HG02642 (cell line): ENCODE results near the gene GABRP.
"Not testable (repeated sequence)": the region's sequence is repeated elsewhere in the genome, so short reads cannot be mapped to it uniquely, and the experiment has no call there.

Source experiments
- ATAC-seq: cut with Tn5 transposase; IDR thresholded peaks from one replicate; pipeline ENCODE4 v1.9.1; 2021; ENCODE audit warnings: mild to moderate bottlenecking; ENCODE audit not compliant: unreplicated experiment, poor library complexity

Gene GABRP

GRCh38 chr5:170788626-170789304 is 5.2 kb downstream of the GABRP start:
- ATAC-seq = no peak

- peak; percentile 66 for ATAC-seq
These were observed 7.9 kb downstream of the GABRP start for GRCh38 chr5:170791325-170791954.

- ATAC-seq = no peak
These were observed 9.4 kb downstream of the GABRP start for GRCh38 chr5:170792878-170793277.

- no peak for ATAC-seq
These were observed 11.6 kb downstream of the GABRP start for GRCh38 chr5:170795154-170795553.

- ATAC-seq = no peak
These were observed 22.1 kb downstream of the GABRP start for GRCh38 chr5:170805666-170806065.

GRCh38 chr5:170809551-170809950 is 26.0 kb downstream of the GABRP start:
- no peak for ATAC-seq

GRCh38 chr5:170811719-170812118 is 28.2 kb downstream of the GABRP start:
- ATAC-seq = no peak

GRCh38 chr5:170813231-170813630 is 29.7 kb downstream of the GABRP start:
- no peak for ATAC-seq

- no peak for ATAC-seq
These were observed 33.7 kb downstream of the GABRP start for GRCh38 chr5:170817195-170817594.

GRCh38 chr5:170818232-170818631 is 34.7 kb downstream of the GABRP start:
- no peak for ATAC-seq

- ATAC-seq = no peak
These were observed 36.3 kb downstream of the GABRP start for GRCh38 chr5:170819824-170820223.

- no peak for ATAC-seq
These were observed 37.8 kb downstream of the GABRP start for GRCh38 chr5:170821257-170821800.

- no peak for ATAC-seq
These were observed 42.6 kb downstream of the GABRP start for GRCh38 chr5:170826117-170826516.

- no peak for ATAC-seq
These were observed 48.7 kb downstream of the GABRP start for GRCh38 chr5:170832241-170832640.

- not testable (repeated sequence) for ATAC-seq
These were observed 50.5 kb downstream of the GABRP start for GRCh38 chr5:170833981-170834380.

GRCh38 chr5:170836226-170836625 is 52.7 kb downstream of the GABRP start:
- no peak for ATAC-seq

GRCh38 chr5:170843870-170844269 is 60.3 kb downstream of the GABRP start:
- no peak for ATAC-seq

- no peak for ATAC-seq
These were observed 61.1 kb downstream of the GABRP start for GRCh38 chr5:170844651-170845050.

GRCh38 chr5:170846416-170846815 is 62.9 kb downstream of the GABRP start:
- no peak for ATAC-seq

- no peak for ATAC-seq
These were observed 63.3 kb downstream of the GABRP start for GRCh38 chr5:170846846-170847245.

GRCh38 chr5:170848033-170848432 is 64.5 kb downstream of the GABRP start:
- no peak for ATAC-seq

- ATAC-seq = no peak
These were observed 65.8 kb downstream of the GABRP start for GRCh38 chr5:170849374-170849773.
